GM12878 (cell line): ENCODE data around the gene LRBA.

Source experiments
- ASH2L ChIP-seq: fragments of 300-600, 200-600 bp; sonication (generic); IDR thresholded peaks from 2 replicates; pipeline ENCODE4 v1.6.1; 2017; ENCODE audit warnings: low read depth, mild to moderate bottlenecking, borderline replicate concordance
- HCFC1 ChIP-seq: fragments of 150-350 bp; IDR thresholded peaks from 2 replicates; pipeline ENCODE4 v1.6.1; 2014; ENCODE audit warnings: low read length
- NBN ChIP-seq: fragments of 450-650 bp; IDR thresholded peaks from 2 replicates; pipeline ENCODE4 v1.6.1; 2016

DNA sequence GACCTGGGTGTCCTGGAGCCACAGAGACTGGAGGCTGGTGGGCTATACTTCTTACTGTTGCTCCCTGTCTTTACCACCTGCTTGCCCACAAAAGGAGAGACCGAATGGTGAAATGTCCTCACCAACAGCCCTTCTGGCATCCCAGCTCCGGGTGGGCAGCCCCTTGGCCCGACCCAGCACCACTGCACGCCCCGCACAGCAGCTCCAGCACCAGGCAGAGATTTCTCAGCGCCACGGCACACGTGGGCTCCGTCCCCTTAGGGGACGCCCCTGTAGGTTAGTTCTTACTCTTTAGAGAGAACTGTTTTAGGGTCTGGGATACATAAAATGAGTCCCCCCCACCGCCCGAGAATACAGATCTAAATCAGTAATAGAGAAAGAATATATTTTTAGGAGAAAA lies 591.6 kb downstream of the LRBA start:
- TF ChIP-seq ASH2L (no peak), HCFC1 (no peak), NBN (no peak)
